Endometrial microvascular endothelial cells (primary cell): Measurements from ENCODE around the gene SIK2. TPM values are rescaled to one million over a fixed set of nuclear protein-coding genes. Genes with fewer than 3 reads are reported as not detected.
"Not testable (repeated sequence)": the region's sequence is repeated elsewhere in the genome, so short reads cannot be mapped to it uniquely, and the experiment has no call there.

Source experiments
- in situ Hi-C: cut with HindIII; loops from 2 replicates; pipeline ENCODE4 v1.10.0; 2017; ENCODE audit warnings: low sequenced_read_pairs, low pct_unique_long_range_greater_than_20kb; ENCODE audit errors: inconsistent ontology term
- total RNA-seq: library from RNA; depleted of rRNA; stranded (reverse); fragments of >200 nt; gene quantifications from one replicate; pipeline ENCODE4 v1.2.3, GENCODE V29; 2015; ENCODE audit errors: inconsistent ontology term

The SIK2 gene
- total RNA-seq, 1 donor from 2014 or later, result 8.1 TPM

- in situ Hi-C loops, result no loop called here
These were observed 160.9 kb downstream of the SIK2 start for GRCh38 chr11:111762981-111763643.

- in situ Hi-C loops, result no loop called here
These were observed 162.4 kb downstream of the SIK2 start for GRCh38 chr11:111764621-111765020.

DNA sequence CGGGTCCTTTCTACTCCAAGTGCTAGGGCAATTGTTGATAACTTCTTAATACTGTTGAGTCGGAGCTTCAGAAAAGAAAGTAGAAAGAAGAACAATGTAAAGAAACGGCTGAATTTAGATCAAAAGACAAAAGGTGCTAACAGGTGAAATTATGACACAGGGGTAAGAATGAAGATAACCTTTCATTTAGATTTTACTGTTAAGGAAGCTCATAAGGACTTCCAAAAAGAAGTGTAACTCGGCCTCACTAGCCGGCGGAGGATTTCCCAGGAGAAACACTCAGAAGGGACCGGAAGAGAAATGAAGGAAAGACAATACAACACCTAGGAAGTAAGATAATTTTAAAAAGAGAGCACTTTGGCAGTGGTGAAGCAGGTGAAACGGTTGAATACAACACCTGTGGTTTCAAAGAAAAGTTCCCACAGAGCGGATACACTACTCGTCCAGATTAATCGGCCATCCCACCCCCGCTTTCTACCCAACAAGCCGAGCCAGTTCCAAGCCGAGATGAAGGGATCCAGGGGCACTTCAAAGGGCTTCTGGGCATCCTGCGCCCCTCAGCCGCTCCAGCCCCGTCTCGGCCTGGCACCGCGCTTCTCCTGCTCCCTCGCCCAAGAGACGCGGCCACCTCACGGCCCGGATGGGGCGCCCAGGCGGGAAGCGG lies 163.2 kb downstream of the SIK2 start:
- in situ Hi-C loops, result no loop called here

DNA sequence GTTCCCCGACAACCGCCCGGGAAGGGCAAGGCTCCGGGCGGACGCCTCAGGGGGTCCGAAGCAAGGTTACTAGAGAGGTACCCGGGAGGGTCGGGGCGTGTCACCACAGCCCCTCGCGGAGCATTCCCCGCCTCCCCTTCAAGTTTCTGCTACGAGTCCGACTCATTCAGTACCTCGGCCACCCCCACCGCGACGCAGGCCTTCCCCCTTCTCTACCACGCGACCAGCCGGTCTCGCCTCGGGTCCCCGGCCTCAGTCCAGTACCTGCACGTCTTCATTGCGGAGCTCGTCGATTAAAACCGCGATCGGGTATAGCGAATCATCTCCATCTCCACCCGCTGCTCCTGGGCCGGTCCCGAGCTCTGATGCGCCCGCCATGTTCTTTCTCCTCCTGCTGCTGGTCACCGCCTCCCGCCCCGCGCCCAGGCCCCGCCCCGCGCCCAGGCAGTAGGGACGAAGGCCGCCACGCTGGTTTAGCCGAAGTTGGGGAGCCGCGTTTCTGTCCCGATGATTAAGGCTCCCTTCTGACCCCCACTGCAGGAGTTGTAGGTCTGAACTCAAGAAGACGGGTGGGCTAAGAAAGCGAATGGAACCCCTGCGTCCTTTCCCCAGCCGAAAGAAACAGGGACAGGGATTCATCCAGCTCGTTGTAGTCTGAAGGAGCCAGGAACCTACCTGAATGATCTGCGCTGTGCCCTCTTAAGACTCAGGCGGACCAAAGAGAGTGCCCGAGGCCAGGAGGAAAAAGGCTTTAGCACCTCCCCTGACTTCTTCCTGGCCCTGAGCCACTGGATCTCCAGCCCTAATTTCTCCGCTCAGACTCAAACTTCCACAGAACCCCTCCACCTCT lies 164.0 kb downstream of the SIK2 start, which contains the start of gene PPP2R1B:
Gene PPP2R1B, minus strand, starts transcription at position 406 of the 850 bp plus-strand sequence. Its CDS starts 28 bp downstream, at position 378.
- in situ Hi-C loops, result no loop called here

DNA sequence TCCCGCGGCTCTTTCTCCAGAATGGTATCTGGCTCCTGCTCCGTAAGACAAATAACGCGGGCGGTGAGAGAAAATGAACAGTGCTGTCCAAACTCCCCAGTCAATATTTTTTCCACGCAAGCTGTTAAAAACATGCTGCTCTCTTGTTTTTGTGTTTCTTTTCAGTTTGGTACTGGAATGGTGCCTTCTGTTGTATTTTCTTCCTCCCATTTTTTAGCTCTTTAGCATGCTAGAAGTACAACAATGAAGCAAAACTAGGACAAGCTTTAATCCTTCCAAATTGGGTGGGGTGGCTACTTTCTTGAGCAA lies 164.5 kb downstream of the SIK2 start:
- in situ Hi-C loops, result no loop called here

- in situ Hi-C loops, result no loop called here
These were observed 168.4 kb downstream of the SIK2 start for GRCh38 chr11:111770581-111771134.

DNA sequence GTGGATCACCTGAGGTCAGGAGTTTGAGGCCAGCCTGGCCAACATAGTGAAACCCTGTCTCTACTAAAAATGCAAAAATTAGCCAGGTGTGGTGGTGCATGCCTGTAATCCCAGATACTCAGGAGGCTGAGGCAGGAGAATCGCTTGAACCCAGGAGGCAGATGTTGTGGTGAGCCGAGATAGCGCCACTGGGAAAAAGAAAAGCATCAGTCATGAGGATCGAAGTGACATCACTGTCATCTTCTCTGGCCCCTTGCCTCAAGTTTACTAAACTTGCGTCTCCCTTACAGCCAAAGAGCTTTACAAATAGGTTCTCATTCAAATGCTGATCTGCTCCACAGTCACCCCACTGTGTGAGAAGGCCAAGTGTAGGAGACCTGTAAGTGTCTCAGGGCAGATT lies 169.0 kb downstream of the SIK2 start:
- in situ Hi-C loops, result not testable (repeated sequence)

GRCh38 chr11:111772535-111772934 lies 170.3 kb downstream of the SIK2 start:
- in situ Hi-C loops, result no loop called here

DNA sequence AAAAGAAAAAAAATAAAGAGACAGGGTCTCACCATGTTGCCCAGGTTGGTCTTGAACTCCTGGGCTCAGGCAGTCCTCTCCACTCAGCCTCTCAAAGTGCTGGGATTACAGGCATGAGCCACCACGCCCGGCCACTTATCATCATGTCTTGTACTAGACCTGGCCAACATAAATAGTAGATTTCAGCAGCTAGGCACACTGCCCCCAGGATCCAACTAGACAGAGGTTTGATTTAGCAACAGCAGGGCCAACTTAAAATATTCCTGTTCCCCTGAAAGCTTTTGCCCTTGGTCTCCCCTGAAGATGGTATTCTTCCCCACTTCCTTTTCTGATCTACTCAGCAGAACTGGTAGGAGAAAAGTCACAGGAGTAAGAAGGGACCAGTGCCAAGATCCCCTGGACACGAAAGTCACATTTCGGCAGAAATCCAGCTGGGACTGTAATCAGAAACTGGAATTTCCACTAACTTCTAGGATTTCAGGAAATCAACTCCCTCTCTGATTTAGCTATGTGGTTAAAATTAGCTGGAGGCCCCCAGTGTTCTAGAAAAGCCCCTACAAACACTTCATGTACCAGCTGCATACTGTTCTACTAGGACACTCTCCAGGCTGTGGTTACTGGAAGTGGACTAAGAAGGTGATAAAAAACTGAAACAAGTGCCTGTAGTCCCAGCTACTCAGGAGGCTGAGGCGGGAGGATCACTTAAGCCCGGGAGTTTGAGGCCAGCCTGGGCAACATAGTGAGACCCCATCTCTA lies 172.9 kb downstream of the SIK2 start:
- in situ Hi-C loops, result no loop called here

GRCh38 chr11:111776398-111777093 lies 174.3 kb downstream of the SIK2 start:
- in situ Hi-C loops, result no loop called here

GRCh38 chr11:111777094-111778046 lies 175.1 kb downstream of the SIK2 start:
- in situ Hi-C loops, result no loop called here

DNA sequence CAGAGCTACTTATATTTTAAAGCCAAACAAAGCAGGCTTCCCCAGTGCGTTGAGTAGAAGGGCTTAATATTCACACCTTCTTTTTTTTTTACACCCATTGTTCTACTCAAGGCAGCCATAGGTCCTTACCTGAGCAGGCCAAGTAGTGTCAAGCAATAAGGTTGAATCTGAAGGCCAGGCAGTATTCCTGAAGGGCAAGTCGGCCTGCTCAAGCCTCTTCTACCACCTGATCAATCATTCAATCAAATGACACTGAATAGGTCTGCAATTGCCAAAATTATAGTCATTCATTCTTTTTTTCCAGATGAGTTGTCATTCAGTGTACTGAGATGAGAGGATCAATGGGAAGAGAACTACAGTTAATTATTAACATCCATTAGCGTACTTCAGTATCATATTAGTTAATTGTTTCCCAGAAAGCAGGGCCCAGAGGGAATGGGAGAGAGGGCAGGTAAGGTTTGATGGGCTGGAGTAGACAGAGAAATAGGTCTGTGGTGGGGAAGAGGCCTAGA lies 175.9 kb downstream of the SIK2 start:
- in situ Hi-C loops, result no loop called here

DNA sequence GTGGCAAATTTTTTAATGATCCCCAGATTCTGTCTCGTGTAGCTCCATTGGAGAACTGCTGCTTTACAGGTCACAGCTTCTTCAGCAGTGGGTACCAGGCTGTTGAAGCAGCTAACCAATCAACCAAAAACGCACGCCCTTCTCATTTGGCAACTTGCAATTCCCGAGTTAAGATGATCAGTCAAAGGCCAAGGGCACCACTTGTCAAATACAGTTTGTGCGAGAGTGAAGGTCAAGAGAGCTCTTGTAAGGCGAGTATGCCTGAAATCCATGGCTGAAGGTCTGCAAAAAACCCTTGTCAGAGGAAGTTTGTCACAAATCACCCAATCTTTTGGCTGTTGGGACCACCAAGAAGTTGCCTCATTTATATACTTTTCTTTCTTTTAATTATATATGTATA lies 176.9 kb downstream of the SIK2 start:
- in situ Hi-C loops, result no loop called here
